Cortex of kidney (tissue), 1 donor: ENCODE data around the gene KRTAP10-5.
"Not testable (repeated sequence)": the region's sequence is repeated elsewhere in the genome, so short reads cannot be mapped to it uniquely, and the experiment has no call there.

Experiments
- DNase-seq: peaks from one replicate; lab custom pipeline; 2025; lab: John Stamatoyannopoulos, UW

Gene KRTAP10-5

DNA sequence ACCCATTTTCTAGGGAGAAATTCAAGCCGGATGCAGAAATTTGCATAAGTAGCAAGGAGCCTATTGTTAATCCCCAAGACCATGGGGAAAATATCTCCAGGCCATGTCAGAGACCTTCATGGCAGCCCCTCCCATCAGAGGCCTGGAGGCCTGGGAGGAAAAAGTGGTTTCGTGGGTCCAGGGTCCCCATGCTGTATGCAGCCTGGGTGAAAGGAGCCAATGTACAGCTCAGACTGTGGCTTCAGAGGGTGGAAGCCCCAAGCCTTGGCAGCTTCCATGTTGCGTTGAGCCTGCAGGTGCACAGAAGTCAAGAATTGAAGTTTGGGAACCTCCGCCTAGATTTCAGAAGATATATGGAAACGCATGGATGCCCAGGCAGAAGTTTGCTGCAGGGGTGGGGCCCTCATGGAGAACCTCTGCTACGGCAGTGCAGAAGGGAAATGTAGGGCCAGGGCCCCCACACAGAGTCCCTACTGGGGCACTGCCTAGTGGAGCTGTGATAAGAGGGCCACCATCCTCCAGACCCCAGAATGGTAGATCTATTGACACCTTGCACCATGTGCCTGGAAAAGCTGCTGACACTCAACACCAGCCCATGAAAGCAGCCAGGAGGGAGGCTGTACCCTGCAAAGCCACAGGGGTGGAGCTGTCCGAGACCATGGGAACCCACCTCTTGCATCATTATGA lies 29.9 kb upstream of the KRTAP10-5 start:
- not testable (repeated sequence) for DNase-seq

GRCh38 chr21:44609193-44609592 lies 28.8 kb upstream of the KRTAP10-5 start:
- DNase-seq: no peak

- DNase-seq: no peak
Measured at GRCh38 chr21:44606495-44606894, 26.1 kb upstream of the KRTAP10-5 start.

DNA sequence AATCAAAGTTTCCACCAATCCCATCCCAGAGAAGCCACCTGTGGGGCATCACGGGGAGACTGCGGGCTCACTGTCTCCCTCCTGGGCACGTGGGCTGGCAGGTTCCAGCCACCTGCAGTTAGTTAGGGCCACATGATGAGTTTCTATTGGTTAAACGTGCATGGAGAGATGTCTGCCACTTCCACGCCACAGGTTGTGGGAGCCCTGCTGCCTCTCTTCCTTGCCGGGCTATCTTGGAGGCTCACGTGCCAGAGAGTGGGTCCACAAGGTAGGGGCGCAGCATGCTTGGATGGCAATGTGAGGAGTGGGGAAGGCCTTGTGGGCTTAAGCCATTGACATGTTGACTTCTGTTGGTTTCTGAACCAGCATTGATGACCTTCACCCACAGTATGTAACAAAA lies 23.5 kb upstream of the KRTAP10-5 start:
- no peak for DNase-seq

DNA sequence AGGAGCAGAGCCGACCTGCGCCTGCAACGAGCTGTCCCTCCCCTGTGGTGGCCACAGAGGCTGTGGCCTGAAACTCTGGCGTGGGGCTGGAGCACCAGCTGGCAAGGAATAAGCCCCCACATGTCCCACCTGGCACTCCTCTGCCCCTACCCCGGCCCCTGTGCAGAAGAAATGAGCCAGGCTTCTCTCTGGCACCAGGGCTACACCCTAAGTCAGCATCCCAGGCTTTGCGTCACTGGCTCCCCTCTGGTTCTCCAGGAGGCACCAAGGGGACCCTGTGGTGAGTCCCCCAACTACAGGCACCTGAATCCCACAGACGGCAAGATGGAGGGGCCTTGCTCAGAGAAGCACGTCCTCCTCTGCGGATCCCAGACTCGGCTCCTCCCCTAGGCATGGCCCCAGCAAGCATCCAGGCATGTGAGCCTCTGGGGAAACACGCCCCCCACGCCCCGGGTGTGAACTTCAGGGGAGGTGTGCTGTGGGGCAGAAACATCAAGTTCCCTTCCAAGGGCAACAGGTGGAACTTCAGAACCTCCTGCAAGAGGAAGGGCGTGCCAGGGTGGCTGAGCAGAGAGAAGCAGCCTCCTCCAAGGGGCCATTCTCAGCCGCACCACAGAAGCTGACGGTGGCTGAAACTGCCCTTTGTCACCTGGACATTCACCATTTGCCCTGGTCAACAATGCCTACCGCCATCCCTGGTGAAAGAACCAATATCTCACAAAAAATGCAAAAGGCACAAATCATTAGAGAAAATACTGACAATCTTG lies 22.9 kb upstream of the KRTAP10-5 start:
- no peak for DNase-seq

GRCh38 chr21:44602463-44602850 lies 22.1 kb upstream of the KRTAP10-5 start:
- DNase-seq: no peak

GRCh38 chr21:44601596-44602462 lies 21.4 kb upstream of the KRTAP10-5 start:
- no peak for DNase-seq

- DNase-seq: not testable (repeated sequence)
Measured at GRCh38 chr21:44601091-44601490, 20.7 kb upstream of the KRTAP10-5 start.

DNA sequence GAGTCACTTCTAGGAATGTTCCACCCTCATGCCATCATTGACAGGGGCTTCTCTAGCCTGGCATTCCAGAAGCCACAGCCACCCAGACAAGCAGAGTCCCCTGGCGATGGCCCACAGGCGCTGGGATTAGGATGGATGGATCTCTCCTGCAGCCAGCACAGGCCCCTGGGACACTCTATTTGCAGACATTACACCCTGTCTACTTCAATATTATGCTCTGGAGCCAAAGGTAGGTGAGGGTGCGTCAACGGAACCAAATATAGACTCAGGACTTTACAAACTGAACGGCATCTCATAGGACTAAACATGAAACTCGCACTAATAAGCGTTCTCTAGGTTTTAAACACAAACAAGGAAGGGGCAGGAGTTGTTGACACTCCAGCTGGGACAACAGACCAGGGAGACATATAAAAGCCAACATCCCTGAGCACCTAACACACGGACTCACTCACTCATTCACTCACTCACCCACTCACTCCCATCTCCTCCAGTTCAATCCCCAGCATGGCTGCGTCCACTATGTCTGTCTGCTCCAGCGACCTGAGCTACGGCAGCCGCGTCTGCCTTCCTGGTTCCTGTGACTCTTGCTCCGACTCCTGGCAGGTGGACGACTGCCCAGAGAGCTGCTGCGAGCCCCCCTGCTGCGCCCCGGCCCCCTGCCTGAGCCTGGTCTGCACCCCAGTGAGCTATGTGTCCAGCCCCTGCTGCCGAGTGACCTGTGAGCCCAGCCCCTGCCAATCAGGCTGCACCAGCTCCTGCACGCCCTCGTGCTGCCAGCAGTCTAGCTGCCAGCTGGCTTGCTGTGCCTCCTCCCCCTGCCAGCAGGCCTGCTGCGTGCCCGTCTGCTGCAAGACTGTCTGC lies 19.9 kb upstream of the KRTAP10-5 start, which contains the start of gene KRTAP10-7:
Gene KRTAP10-7, plus strand, starts transcription at position 480 of the 861 bp plus-strand sequence. Its CDS starts 25 bp downstream, at position 505.
- DNase-seq: not testable (repeated sequence)

DNA sequence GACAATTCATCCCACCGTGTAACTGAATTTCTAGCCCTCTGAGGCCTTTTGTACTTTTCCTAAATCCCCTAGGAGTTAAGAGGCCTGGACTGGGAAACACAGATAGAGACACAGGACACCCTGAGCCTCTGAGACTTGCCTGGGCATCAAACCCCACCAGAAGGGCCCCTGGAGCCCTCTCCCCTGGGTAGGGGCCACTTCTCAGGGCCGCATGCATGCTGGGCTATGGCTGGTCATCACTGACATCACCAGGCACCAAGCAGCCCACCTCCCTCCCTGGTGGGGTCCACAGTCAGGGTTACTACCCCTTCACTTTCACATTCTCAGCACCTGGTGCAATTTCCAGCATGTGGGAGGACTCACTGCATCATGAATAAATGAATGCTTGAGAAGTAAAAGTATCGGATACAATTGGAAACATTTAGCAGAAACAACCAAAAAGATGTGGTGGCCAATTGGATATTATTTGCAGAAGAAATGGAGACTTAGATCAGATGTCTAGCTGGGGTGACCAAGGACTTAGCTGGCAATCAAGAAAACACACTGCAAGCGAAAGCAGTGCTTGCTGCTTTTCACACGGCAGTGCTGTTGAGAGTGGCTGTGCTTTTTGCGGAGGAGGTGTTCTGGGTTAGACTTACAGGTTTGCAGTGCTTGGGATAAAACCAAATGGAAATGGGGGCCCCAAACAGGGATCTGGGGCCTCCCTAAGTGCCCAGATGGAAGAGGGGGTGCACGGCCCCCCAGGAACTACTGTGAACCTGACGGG lies 19.0 kb upstream of the KRTAP10-5 start:
- DNase-seq: no peak

DNA sequence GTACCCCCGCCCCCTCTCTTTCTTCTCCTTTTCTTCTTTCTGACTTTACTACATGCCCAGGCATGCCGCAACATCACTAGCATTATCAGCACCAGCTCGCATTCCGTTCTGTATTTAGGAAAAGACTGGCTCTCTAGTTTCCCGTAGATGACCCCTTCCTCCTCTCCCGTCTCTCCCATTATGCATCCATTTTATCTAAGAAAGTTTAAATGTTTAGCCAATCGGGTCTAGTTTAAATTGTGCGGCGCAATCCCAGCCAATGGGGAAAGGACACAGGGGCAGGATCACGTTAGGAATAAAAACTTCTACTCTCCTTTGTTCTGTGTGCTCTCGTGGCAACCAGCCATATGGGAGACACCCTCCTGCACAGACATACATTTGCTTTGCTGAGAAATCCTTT lies 17.7 kb upstream of the KRTAP10-5 start:
- no peak for DNase-seq

DNA sequence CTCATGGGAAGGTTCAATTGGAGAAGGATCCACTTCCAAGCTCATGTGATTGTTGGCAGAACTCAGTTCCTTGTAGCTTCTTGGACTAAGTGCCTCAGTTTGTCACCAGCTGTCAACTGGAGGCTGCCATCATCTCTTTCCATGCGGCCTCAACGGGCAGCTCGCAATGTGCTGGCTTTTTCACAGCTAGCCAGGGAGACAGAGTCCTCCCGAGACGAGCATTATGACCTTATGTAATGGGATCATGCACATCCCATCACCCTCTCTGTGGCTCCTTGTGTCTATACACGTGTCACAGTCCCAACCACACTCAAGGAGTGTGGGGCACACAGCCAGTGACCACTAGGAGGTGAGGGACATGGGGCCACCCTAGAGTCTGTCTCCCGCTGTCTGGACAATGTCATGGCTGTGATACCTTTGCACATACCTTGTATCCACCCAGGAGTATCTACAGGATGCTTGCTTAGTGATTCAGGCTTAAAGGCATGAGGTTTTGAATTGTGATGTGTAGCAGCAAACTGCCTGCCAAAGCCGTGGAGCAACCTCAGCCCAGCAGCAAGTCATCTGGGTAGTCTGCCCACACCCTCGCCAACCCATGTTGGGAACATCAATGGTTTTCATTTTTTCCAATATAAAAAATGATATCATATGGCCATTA lies 15.8 kb upstream of the KRTAP10-5 start:
- DNase-seq: no peak

GRCh38 chr21:44595524-44595923 lies 15.1 kb upstream of the KRTAP10-5 start:
- DNase-seq: no peak

DNA sequence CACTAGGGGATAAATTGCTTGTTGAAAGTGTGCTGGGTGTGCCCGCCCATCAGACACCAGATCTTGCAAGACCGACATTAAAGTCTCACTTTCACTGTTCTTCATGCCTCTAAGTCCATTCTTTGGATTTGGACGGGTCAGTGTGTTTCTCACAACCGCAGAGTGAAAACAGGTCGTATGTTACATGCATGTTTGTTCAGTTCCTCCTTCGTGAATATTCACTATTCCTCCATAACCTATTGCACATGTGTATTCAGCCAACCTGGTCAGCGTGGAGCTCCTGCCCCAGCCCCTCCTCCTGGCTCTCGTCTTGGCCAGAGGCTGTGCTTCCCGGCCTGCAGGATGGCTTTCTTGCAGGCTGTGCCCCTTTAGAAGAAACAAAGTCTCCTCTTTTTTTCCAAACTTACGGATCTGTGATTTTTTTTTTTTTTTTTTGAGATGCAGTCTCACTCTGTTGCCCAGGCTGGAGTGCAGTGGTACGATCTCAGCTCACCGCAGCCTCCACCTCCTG lies 14.1 kb upstream of the KRTAP10-5 start:
- DNase-seq: no peak

- DNase-seq: no peak
Measured at GRCh38 chr21:44593598-44594405, 13.4 kb upstream of the KRTAP10-5 start.

- no peak for DNase-seq
Measured at GRCh38 chr21:44592446-44593311, 12.3 kb upstream of the KRTAP10-5 start, which contains the start of gene KRTAP10-6. KRTAP10-6 (minus strand) TSS chr21:44592505; CDS start chr21:44592484, 21 bp downstream.

GRCh38 chr21:44591801-44592130 lies 11.4 kb upstream of the KRTAP10-5 start:
- DNase-seq: not testable (repeated sequence)
